HG03442 (cell line): ENCODE measurements around the gene SLC16A13.

Source experiments
- ATAC-seq: cut with Tn5 transposase; IDR thresholded peaks from one replicate; pipeline ENCODE4 v1.9.1; 2021; ENCODE audit warnings: mild to moderate bottlenecking, moderate library complexity; ENCODE audit not compliant: unreplicated experiment

Gene SLC16A13

DNA sequence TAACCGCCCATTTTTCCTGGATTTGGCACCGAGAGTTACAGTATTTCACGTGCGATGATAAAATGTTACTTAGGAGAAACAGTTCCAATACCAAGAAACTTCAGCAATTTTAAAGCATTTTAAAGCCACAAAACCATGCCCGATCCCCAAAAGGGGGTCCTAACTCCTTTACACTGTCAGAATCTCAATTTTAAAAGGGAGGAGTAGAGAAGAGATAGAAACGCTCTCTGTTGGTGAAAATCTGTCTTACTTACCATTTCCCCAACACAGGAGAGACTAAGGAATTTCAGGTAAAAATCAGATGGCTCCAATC lies 23.9 kb upstream of the SLC16A13 start:
- no peak for ATAC-seq

DNA sequence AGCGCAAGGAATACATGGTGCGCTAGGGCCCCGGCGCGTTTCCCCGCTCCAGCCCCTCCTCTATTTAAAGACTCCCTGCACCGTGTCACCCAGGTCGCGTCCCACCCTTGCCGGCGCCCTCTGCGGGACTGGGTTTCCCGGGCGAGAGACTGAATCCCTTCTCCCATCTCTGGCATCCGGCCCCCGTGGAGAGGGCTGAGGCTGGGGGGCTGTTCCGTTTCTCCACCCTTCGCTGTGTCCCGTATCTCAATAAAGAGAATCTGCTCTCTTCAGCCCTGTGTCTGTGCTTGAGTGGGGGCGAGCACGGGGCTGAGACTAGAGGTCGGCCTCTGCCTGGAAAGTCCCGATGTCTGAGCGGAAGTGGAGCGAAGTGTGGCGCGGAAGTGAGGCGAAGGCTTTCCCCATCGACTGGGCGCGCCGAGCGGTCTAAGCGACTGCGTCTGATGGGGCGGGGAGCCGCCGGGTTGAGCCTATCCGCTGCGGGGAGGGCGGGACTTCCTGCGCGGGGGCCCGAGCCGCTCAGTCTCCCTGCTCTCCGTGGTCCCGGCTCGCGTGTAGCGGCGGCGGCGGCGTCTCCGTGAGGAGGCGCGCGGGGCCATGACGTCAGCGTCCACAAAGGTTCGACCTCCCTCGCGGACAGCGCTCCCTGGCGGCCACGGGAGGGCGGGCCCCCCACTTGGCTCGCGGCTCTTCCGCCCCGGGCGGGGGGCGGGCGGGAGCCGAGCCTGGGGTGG lies 21.4 kb upstream of the SLC16A13 start:
- peak; percentile 75 for ATAC-seq

DNA sequence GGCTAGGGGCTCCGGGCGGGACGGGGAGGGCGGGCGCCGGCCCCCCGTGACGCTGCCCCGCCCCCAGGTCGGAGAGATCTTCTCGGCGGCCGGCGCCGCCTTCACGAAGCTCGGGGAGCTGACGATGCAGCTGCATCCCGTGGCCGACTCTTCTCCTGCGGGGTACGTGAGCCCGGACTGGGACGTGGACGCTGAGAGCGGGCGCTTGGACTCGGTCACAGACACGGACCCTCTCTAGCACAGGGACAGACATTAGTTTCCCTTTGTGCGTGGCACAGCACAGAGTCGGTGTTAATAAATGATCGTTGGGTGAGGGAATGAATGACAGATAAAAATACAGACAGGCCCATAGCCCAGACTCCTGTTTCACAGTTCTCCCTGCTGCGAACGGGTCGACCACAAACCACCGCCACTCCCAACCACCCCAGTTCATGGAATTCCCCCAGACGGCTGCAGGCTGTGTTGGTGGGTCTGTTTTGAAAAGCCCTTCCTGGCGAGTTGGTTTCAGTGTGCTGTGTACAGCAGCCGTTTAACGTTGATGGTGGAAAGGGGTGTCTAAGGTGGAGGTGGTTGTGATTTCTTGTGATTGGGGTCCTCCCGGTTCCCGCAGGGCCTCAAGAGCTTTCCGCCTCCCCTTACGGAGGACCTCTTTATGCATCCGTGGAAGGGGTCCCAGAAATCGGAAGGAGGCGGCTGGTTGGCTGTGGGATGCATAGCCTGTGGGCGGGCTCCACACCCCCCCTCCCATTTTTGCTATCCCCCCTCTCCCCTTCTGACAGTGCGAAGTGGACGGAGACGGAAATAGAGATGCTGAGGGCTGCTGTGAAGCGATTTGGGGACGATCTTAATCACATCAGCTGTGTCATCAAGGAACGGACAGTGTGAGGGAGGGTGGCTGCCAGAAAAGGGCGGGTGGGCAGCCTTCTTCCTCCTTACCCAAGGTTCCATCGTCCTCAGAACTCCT lies 20.5 kb upstream of the SLC16A13 start:
- peak; percentile 8 for ATAC-seq

DNA sequence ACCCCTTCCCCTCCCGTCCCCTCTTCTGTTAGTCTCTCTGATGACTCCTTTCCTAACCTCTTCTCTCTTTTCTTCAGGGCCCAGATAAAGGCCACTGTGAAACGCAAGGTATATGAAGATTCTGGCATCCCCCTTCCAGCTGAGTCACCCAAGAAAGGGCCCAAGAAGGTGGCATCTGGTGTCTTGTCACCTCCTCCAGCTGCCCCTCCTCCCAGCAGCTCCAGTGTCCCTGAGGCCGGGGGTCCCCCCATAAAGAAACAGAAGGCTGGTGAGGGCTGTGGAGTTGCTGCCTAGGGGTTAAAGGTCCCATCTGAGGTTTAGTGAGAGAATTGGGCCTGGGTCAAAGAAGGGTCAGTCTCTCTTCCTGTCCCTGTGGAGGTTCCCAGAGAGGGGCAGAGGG lies 19.4 kb upstream of the SLC16A13 start:
- ATAC-seq, result no peak

DNA sequence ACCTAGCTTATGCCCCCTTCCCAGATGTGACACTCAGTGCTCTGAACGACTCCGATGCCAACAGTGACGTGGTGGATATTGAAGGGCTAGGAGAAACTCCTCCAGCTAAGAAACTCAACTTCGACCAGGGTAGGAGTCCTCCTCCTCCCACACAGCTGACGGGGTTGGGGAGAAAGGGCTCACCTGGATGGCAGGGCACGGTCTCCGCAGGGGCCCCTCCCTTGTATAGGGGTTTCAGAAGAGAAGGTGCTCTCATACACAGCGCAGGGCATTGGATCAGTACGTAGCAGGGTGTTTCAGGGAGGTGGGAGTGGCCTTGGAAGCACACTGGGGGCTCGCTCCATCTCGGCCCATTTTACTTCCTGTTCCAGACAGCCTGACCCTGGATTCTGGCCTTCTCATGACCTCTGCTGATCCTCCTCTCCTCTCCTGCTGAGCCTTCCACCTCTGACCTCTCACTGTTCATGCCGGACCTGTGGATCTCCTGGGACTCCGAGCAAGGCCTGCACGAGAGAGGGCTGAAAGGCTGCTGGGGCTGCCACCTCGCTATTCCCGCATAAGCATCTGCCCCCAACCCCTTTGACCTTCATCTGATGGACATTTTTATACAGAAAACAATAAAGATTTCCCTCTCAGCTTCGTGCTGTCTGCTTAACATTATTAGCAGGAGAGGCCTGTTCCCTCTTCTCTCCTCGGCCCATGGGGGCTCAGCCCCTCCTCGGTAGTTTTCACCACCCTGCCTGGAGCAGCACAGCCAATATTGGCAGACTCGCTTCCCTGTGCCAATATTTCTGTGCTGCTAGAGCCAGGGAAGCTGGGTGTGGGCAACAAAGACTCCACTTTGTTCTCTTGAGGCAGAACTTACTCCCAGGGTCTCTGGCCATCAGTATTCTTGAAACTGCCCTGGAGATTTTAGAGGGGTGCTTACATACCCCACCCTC lies 18.7 kb upstream of the SLC16A13 start:
- no peak for ATAC-seq

DNA sequence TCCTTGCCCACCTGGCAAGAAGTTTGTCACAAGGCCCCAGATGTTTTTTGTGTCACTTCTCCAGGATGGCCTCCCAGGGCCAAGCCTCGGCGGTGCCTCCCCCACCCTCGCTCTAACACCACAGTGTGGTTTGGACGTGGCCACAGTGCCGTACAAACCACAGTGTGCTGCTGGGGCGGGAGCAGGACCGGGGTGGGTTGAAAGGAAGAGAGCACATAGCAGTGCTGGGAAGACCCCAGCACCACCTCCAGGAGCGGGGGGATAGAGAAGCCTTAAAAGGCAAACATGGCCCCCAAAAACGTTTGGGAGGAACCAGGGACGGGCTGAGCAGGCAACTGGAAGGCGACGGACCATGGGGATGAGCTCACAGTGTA lies 18.0 kb upstream of the SLC16A13 start:
- ATAC-seq, result no peak

DNA sequence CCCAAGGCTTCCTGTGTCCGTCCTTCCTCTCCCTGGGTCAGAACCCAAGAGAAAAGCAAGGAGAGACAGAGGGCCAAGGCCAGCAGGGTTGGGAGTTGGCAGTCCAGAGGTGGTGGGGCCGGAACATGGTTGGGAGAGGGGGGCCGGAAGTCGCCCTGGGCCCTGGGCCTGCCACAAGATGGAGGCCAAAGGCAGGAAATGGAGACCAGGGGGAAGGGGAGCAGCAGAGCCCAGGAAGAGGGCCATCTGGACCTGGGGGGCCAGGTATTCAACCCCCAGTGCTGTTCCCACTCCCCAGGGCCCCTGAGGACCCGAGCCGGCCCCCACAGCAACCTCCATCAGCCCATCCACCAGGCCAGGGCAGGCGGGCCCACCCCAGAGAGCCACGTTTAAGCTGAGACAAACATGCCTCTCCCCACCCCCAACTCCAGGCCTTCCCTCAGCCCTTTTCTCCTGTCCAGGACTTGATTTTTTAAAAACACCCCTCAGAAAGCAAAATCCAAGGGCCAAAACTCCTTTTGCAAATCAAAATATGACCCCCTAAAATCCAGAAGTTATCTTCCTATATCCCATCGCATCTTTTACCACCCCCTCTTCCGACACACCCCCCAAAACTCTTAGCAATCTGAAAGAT lies 17.4 kb upstream of the SLC16A13 start:
- ATAC-seq, result no peak

DNA sequence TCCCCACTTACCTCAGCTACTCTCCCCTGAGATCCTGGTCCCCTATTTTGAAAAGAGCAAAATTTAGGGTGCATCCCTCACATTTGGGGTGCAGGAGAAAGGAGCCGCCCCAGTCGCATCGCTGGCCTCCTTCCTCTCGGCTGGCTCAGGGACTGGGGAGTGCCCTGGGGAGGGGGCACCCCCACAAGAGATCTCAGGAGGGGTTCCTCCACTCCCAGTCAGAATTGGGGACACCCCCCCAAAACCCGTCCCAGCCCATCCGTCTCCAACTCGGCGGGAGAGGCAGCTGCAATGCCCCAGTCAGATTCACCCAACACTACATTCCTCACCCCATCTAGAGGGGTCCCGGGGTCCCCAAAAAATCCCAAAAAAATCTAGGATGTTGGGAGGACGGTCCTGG lies 16.4 kb upstream of the SLC16A13 start:
- ATAC-seq, result no peak

DNA sequence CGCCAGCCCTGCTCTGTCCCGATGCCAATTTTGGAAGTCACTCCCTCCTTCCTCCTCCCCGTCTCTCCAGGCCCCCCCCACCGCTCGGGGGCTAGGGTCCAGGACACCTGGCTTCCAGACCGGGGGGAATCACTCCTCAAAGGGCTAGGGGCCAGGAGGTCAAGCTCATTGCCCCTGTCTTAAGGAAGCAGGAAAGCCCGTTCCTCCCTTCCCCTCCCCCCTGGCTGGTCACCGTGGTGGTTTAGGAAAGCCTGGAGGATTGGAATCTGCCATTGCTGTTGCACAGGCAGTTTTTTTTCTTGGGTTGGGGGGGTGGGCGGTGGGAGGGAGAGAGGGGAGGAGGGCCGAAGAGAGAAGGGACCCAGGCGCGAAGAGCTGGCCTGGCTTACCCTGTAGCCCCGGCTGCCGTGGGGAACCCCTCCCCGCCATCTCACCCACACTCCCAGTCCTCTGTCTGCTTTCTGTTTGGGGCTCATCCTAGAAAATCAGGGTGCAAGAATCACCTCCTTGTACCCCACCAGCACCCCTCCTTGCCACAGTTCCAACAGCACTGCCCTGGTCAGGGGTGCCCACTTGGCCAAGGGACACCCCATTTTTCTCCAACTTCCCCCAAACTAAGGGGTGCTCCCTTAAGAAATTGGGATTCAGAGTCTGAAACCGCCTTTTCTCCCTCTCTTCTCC lies 15.8 kb upstream of the SLC16A13 start:
- no peak for ATAC-seq

DNA sequence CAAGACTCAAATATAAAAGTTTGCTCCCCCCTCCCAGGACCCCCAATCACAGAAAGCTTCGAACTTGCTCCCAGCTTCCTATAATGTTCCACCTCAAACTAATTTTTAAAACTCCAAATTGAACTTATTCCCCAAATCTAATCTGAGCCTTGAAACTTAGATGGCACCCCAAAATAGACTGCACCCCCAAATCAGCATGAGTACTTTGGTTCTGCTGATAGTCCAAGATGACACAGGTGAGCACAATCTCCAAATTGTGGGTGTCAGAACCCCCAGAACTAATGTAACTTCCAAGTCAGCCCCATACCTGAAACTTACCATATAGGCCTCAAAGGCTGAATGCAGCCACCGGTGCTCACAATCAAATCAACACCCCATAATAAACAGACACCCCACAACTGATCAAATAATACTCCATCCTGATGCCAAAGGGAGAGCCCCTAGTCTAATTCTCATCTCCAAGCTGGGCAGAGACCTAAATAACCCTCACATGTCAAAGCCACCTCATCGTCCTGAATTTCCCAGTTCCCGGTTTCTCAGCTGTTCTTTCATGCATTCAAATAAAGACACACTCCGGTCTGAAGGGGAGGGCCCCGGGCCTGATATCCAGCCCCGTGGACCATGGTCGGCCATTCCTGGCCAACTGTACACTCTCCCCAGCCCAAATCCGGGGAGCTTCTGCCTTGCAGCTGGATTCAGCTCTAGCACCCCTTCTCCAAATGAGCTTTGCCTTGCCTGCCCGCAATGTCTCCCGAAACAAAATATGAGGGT lies 14.7 kb upstream of the SLC16A13 start:
- no peak for ATAC-seq

DNA sequence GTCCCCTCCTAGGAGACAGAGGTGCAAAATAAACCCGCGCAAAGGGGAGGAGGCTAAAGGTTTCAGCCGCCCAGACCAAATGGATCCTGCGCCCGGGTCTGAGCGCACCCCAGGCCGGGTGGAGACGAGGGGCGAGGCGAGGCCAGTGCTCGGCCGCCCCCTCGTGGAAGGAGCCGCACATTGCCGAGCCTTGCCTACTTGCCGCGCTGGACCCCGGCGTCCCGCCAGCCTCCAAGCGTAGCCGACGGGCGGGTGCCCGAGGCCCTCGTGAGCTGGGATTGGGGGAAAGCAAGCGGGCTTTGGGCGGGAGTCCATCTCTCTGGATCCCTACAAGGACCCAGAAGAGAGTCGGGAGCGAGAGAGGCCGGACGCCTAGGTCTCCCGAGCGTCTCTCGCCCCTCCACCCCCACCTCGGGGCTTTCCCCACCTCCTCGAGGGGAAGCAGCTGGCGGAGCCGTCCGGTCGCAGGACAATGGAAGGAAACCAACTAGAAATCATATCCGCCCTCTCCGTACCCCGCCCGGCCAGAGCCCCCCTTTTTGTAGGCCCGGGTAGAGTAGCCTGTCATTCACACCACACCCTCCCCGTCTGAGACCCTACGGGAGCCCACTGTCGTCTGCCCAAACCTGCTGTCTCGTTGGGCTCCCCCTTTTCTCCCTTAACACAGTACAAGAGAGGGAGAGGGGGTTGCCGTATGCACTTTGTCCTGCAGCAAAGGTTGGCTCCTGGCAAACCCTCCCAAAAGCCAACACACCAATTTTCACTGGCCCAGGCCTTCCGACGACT lies 13.6 kb upstream of the SLC16A13 start:
- ATAC-seq, result peak; percentile 64

DNA sequence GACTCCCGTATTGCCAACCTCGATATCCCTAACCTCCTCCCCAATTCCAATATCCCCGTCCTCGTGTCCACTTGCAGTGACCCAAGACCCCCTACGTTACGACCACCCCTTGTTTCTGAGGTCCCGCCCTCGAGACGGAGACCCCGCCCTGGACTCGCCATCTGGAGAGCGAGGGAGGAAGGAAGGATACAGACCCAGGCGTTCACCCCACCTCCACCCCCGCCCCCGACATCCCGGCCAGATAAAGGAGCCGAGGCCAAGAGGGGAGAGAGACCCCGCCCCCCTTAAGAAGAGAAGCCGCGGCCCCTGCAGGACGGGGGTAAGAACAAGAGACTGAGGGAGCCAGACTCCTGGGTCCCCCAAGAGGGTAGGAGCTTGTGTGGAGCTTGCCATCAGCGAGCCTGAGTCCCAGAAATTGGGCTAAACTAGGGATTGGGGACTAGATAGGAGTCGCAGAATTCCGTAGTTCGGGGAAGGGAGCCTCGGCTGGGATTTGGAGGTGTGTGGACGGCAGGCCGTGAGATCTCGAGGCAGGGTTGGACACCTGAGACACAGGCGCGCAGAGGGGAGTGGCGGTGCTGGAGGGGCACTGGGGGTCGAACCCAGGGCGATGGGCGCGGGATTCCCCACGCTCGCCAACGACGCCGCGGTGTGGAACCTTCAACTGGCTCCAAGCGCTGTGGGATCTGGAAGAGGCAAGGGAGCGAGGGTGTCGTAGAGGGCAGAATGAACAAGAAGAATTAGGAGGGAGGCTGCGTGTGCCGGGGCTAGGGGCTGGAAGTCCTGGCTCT lies 12.8 kb upstream of the SLC16A13 start, which contains the start of gene BCL6B:
Gene BCL6B (plus strand): TSS at position 270 of the 791 bp plus-strand sequence. CDS start 622 bp downstream, outside the sequence.
- ATAC-seq, result no peak

DNA sequence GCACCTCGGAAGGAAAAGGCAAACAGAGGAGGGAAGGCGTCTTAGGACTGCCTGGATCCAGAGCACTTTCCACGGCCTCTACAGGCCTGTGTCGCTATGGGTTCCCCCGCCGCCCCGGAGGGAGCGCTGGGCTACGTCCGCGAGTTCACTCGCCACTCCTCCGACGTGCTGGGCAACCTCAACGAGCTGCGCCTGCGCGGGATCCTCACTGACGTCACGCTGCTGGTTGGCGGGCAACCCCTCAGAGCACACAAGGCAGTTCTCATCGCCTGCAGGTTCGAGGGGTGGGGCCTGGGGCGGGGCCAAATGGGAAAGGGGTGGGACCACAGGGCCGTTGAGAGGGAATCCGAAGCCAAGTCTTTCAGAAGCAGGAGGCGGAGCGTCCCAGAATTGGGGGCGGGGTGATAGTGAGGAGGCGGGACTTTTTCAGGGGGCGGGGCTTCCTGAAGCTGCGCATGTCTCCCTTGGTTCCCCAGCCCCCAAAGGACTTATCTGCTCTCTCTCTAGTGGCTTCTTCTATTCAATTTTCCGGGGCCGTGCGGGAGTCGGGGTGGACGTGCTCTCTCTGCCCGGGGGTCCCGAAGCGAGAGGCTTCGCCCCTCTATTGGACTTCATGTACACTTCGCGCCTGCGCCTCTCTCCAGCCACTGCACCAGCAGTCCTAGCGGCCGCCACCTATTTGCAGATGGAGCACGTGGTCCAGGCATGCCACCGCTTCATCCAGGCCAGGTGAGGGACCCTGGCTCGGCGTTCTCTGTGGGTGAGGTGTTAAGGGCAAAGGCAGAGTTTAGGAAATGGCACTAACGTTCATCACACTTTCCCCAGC lies 12.0 kb upstream of the SLC16A13 start:
- peak; percentile 46 for ATAC-seq

DNA sequence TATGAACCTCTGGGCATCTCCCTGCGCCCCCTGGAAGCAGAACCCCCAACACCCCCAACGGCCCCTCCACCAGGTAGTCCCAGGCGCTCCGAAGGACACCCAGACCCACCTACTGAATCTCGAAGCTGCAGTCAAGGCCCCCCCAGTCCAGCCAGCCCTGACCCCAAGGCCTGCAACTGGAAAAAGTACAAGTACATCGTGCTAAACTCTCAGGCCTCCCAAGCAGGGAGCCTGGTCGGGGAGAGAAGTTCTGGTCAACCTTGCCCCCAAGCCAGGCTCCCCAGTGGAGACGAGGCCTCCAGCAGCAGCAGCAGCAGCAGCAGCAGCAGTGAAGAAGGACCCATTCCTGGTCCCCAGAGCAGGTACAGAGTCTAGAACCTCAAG lies 11.4 kb upstream of the SLC16A13 start:
- no peak for ATAC-seq

DNA sequence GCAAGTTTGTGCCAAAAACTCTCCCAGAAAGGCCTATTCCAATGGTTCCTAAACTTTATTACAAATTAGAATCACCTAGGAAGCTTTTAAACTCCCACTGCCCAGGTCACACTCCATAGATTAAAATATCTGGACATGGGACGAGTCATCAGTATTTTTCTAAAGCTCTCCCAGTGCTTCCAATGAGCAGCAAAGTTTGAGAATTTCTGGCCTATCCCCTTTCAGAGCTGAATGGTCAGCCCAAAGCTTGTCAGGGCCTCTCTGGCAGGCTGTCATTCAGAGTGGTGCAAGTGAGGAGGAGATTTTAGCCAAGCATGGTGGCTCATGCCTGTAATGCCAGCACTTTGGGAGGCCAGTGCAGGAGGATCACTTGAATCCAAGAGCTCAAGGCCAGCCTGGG lies 10.6 kb upstream of the SLC16A13 start:
- no peak for ATAC-seq

DNA sequence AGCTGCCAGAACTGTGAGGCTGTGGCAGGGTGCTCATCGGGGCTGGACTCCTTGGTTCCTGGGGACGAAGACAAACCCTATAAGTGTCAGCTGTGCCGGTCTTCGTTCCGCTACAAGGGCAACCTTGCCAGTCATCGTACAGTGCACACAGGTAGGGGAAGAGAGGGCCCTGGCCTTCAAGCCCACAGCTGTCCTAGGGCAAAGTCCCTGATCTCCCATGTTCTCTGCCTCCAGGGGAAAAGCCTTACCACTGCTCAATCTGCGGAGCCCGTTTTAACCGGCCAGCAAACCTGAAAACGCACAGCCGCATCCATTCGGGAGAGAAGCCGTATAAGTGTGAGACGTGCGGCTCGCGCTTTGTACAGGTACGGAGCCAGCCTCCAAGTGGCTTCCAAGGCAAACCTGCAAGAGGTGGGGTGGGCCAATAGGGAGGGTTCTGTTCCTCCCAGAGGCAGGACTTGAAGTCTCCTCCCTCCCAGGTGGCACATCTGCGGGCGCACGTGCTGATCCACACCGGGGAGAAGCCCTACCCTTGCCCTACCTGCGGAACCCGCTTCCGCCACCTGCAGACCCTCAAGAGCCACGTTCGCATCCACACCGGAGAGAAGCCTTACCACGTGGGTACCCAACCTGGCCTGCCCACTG lies 9.2 kb upstream of the SLC16A13 start:
- no peak for ATAC-seq
